OCI-LY3 (cell line): Measurements from ENCODE around the gene DNAH14.

Experiments
- CTCF ChIP-seq: fragments of 200-600, 300-600 bp; sonication (generic); IDR thresholded peaks from 2 replicates; pipeline ENCODE4 v1.5.1; 2014; ENCODE audit warnings: antibody characterized with exemption, low read length, low read depth
- EZH2phosphoT487 ChIP-seq: fragments of 200-600 bp; shearing (Covaris generic); IDR thresholded peaks from 2 replicates; pipeline ENCODE4 v1.6.1; 2018; ENCODE audit warnings: antibody characterized with exemption, mixed run types, low read depth

GRCh38 chr1:225063722-225064121 is 134.2 kb downstream of the DNAH14 start:
- TF ChIP-seq CTCF (no peak), EZH2phosphoT487 (no peak)
